ENCODE measurements around the gene PEX11B.
"Not testable (repeated sequence)": the region's sequence is repeated elsewhere in the genome, so short reads cannot be mapped to it uniquely, and the experiment has no call there.

DNA sequence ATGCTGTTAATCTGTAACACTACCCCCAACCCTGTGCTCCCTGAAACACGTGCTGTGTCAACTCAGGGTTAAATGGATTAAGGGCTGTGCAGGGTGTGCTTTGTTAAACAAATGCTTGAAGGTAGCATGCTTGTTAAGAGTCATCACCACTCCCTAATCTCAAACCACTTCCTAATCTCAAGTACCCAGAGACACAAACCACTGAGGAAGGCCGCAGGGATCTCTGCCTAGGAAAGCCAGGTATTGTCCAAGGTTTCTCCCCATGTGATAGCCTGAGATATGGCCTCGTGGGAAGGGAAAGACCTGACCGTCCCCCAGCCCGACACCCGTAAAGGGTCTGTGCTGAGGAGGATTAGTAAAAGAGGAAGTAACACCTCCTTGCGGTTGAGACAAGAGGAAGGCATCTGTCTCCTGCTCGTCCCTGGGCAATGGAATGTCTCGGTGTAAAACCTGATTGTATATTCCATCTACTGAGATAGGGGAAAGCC, 14.0 kb upstream of the PEX11B start:
- not testable (repeated sequence) for TF ChIP-seq ZNF239 (tag by site-specific recombination; IDR thresholded peaks at IDR 0.05); CTCF (tag by site-specific recombination; IDR thresholded peaks at IDR 0.05); ZNF138 (tag by site-specific recombination; IDR thresholded peaks at IDR 0.05; ENCODE audit: borderline replicate concordance); TCF7L2 (IDR thresholded peaks at IDR 0.05; ENCODE audit: borderline replicate concordance, low read depth, low read length); ZNF311 (tag by site-specific recombination; IDR thresholded peaks at IDR 0.05; ENCODE audit: borderline replicate concordance); SP2 (tag by site-specific recombination; IDR thresholded peaks at IDR 0.05); REPIN1 (tag by site-specific recombination; IDR thresholded peaks at IDR 0.05; ENCODE audit: low read depth); ZNF140 (tag by site-specific recombination; IDR thresholded peaks at IDR 0.05); ZNF558 (tag by site-specific recombination; IDR thresholded peaks at IDR 0.05)
- TF ChIP-seq, protein P1, sequence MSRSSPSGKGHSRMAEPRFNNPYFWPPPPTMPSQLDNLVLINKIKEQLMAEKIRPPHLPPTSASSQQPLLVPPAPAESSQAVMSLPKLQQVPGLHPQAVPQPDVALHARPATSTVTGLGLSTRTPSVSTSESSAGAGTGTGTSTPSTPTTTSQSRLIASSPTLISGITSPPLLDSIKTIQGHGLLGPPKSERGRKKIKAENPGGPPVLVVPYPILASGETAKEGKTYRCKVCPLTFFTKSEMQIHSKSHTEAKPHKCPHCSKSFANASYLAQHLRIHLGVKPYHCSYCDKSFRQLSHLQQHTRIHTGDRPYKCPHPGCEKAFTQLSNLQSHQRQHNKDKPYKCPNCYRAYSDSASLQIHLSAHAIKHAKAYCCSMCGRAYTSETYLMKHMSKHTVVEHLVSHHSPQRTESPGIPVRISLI (tag by site-specific recombination; IDR thresholded peaks at IDR 0.05) = not testable (repeated sequence)

All from HEK293 (cell line).